Fibroblast of lung (primary cell): Measurements from ENCODE around the gene YWHAQ. TPM values are rescaled to one million over a fixed set of nuclear protein-coding genes. Genes with fewer than 3 reads are reported as not detected.
"Not testable (repeated sequence)": the region's sequence is repeated elsewhere in the genome, so short reads cannot be mapped to it uniquely, and the experiment has no call there.

Experiments used
- DNase-seq, 2 donors: peaks; one replicate each; pipeline versions ENCODE4 v3.0.0 to v3.0.0-alpha.2; 2010; ENCODE audit warnings: low read depth in 2 of 2
- H2AFZ ChIP-seq: 2 replicates; pipeline ENCODE4 v1.5.1; 2012; ENCODE audit warnings: low read length, control low read depth, inconsistent platforms
- H3K27ac ChIP-seq: 2 replicates; pipeline ENCODE4 v1.5.1; 2011; ENCODE audit warnings: low read length, control low read depth; ENCODE audit not compliant: insufficient read depth
- H3K27me3 ChIP-seq: 2 replicates; pipeline ENCODE4 v1.5.1; 2011; ENCODE audit warnings: mild to moderate bottlenecking, low read length; ENCODE audit not compliant: control insufficient read depth, insufficient read depth
- H3K36me3 ChIP-seq: 2 replicates; pipeline ENCODE4 v1.5.1; 2011; ENCODE audit warnings: low read length; ENCODE audit not compliant: control insufficient read depth, insufficient read depth
- H3K4me1 ChIP-seq: 2 replicates; pipeline ENCODE4 v1.5.1; 2011; ENCODE audit warnings: low read length; ENCODE audit not compliant: control insufficient read depth, insufficient read depth; ENCODE audit errors: extremely low read depth
- H3K4me2 ChIP-seq: 2 replicates; pipeline ENCODE4 v1.5.1; 2011; ENCODE audit warnings: low read length, control low read depth; ENCODE audit not compliant: insufficient read depth; ENCODE audit errors: extremely low read depth
- H3K4me3 ChIP-seq, 4 experiments: fragments of 200-600 bp in 1 of 4; sonication (generic) in 1 of 4; replicated peaks in 1 of 4; 2 replicates each; pipeline ENCODE4 v1.5.1; 2011 to 2016; ENCODE audit warnings: low read length in 4 of 4, low read depth in 3 of 4, mild to moderate bottlenecking in 3 of 4, control low read depth in 2 of 4, inconsistent platforms in 1 of 4, mixed read lengths in 1 of 4; ENCODE audit not compliant: insufficient read depth in 1 of 4; ENCODE audit errors: control extremely low read depth in 1 of 4
- H3K79me2 ChIP-seq: 2 replicates; pipeline ENCODE4 v1.5.1; 2012; ENCODE audit warnings: mild to moderate bottlenecking, low read length, inconsistent platforms; ENCODE audit not compliant: control insufficient read depth, insufficient read depth
- H3K9ac ChIP-seq: 2 replicates; pipeline ENCODE4 v1.5.1; 2011; ENCODE audit warnings: mild to moderate bottlenecking, low read length, control low read depth; ENCODE audit not compliant: insufficient read depth
- H3K9me3 ChIP-seq: 2 replicates; pipeline ENCODE4 v1.5.1; 2012; ENCODE audit warnings: low read depth, low read length; ENCODE audit not compliant: control insufficient read depth, insufficient read depth
- H4K20me1 ChIP-seq: 2 replicates; pipeline ENCODE4 v1.5.1; 2011; ENCODE audit warnings: low read length; ENCODE audit not compliant: control insufficient read depth, insufficient read depth; ENCODE audit errors: extremely low read depth
- EZH2 ChIP-seq: IDR thresholded peaks from 2 replicates; pipeline ENCODE4 v1.5.1; 2012; ENCODE audit warnings: low read length, control low read depth, mild to moderate bottlenecking; ENCODE audit errors: missing control alignments
- polyA plus RNA-seq, 2 donors: library from polyadenylated mRNA; depleted of rRNA in 1 of 2; stranded (reverse) in 1 of 2; unstranded in 1 of 2; fragments of >200 nt; gene quantifications; 2 replicates each; pipeline ENCODE4 v1.2.1, GENCODE V29; 2011 to 2012; ENCODE audit warnings: missing spikeins in 1 of 2
- total RNA-seq: library from RNA; depleted of rRNA; stranded (reverse); fragments of >200 nt; gene quantifications from 2 replicates; pipeline ENCODE4 v1.2.1, GENCODE V29; 2014
- TF ChIP-seq, protein P1 (sequence below), 2 donors: IDR thresholded peaks in 1 of 2; conservative IDR thresholded peaks in 1 of 2; 1 replicate in 1 of 2; 2 replicates in 1 of 2; pipeline ENCODE4 v1.5.1; 2011 to 2012; ENCODE audit warnings: low read length in 2 of 2, control low read depth in 1 of 2, inconsistent platforms in 1 of 2, low read depth in 1 of 2, mild to moderate bottlenecking in 1 of 2

The YWHAQ gene
- total and polyA plus RNA-seq, 2 donors (not counting 1 experiment from before 2014, with no cell fraction given) = 323 to 510 TPM

DNA sequence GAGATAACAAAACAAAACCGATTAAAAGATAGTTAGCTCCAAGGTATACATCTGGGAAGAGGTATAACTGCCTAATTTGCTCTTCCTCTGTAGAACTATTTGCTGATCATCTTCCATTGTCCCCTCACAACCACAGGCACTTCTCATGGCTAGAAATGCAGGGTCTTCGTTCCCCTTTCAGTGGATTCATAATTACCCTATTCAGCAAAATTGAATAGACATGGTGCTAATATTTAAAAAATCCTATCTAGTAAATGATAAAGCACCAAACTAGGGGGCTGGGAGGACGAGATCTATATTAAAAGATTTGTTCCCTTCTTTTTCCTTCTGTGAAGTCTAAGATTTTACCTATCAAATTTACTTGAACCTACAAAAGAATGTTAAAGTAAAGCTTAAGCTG lies 44.3 kb downstream of the YWHAQ start:
- no peaks in the 10 kb centered on the region for H3K4me1 ChIP-seq
- no peak overlapping the region for H3K27ac ChIP-seq
- no peak overlapping the region for H3K9ac ChIP-seq
- no peaks in the 10 kb centered on the region for H3K27me3 ChIP-seq
- no peak overlapping the region for H2AFZ ChIP-seq
- H3K4me2 ChIP-seq = no peak overlapping the region
- TF ChIP-seq EZH2 = no peak
- TF ChIP-seq, protein P1, sequence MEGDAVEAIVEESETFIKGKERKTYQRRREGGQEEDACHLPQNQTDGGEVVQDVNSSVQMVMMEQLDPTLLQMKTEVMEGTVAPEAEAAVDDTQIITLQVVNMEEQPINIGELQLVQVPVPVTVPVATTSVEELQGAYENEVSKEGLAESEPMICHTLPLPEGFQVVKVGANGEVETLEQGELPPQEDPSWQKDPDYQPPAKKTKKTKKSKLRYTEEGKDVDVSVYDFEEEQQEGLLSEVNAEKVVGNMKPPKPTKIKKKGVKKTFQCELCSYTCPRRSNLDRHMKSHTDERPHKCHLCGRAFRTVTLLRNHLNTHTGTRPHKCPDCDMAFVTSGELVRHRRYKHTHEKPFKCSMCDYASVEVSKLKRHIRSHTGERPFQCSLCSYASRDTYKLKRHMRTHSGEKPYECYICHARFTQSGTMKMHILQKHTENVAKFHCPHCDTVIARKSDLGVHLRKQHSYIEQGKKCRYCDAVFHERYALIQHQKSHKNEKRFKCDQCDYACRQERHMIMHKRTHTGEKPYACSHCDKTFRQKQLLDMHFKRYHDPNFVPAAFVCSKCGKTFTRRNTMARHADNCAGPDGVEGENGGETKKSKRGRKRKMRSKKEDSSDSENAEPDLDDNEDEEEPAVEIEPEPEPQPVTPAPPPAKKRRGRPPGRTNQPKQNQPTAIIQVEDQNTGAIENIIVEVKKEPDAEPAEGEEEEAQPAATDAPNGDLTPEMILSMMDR (conservative IDR thresholded peaks at IDR 0.05 in 1 of 2, IDR thresholded peaks at IDR 0.05 in 1 of 2; ENCODE audit: low read depth in 1 of 2, low read length in 2 of 2) = no peak
- H3K79me2 ChIP-seq = peaks cover 41% of the 10 kb centered on the region
- peaks cover 14% of the 10 kb centered on the region for H3K36me3 ChIP-seq
- H3K4me3 ChIP-seq = no peak overlapping the region
- H3K9me3 ChIP-seq = no peaks in the 10 kb centered on the region
- DNase-seq = no peak
- H4K20me1 ChIP-seq = no peaks in the 10 kb centered on the region

DNA sequence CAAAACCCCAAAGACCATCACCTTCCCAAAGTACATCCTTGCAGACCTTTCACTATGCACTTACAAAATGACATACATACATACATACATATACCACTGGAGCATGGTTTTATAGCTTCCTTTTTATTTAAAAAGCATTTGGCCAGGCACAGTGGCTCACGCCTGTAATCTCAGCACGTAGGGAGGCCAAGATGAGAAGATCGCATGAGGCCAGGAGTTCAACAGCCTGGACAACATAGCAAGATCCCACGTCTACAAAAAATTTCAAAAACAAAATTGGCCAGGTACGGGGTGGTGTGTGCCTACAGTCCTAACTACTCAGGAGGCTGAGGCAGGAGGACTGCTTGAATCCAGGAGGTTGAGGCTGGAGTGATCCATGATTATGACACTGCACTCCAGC lies 45.3 kb downstream of the YWHAQ start:
- no peak overlapping the region for H3K9ac ChIP-seq
- no peaks in the 10 kb centered on the region for H4K20me1 ChIP-seq
- H3K4me3 ChIP-seq = no peak overlapping the region
- TF ChIP-seq, protein P1 (conservative IDR thresholded peaks at IDR 0.05 in 1 of 2, IDR thresholded peaks at IDR 0.05 in 1 of 2; ENCODE audit: low read depth in 1 of 2, low read length in 2 of 2) = no peak
- no peak for TF ChIP-seq EZH2
- H2AFZ ChIP-seq = no peak overlapping the region
- H3K79me2 ChIP-seq = peaks cover 32% of the 10 kb centered on the region
- H3K27me3 ChIP-seq = no peaks in the 10 kb centered on the region
- no peaks in the 10 kb centered on the region for H3K9me3 ChIP-seq
- peaks cover 14% of the 10 kb centered on the region for H3K36me3 ChIP-seq
- no peaks in the 10 kb centered on the region for H3K4me1 ChIP-seq
- no peak overlapping the region for H3K27ac ChIP-seq
- H3K4me2 ChIP-seq = no peak overlapping the region
- no peak for DNase-seq

DNA sequence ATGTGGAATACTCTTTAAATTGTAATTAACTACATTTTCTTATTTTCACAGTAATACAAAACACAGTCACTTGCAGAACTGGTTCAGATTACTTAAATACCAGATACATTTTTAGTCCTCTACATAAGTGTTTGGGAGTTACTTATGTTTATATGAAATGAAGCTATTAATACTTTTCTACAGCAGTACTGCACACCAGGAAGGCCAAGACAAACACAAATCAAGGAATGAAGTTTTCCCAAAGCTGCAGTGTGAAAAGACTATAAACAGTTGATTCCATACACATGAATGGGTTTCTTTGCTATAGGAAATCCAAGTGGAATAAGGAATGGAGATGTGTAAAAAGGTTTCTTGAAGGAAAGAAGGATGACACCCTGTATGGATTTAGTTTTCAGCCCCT lies 45.9 kb downstream of the YWHAQ start:
- peaks cover 12% of the 10 kb centered on the region for H3K36me3 ChIP-seq
- not testable (repeated sequence) for H3K4me1 ChIP-seq, H3K9ac ChIP-seq, H3K27me3 ChIP-seq, H2AFZ ChIP-seq, DNase-seq, H3K4me3 ChIP-seq, H3K9me3 ChIP-seq, H4K20me1 ChIP-seq, H3K4me2 ChIP-seq, H3K27ac ChIP-seq
- peaks cover 27% of the 10 kb centered on the region for H3K79me2 ChIP-seq
